Lung (tissue), 12 donors: ENCODE results near the gene TWIST2. TPM values are rescaled to one million over a fixed set of nuclear protein-coding genes. Genes with fewer than 3 reads are reported as not detected.
A peak's percentile ranks its signal among the peaks of the same experiment; 100 is the strongest.

Experiments
- ATAC-seq: fragments of 200-7000 bp; cut with Tn5 transposase; one replicate; pipeline ENCODE4 v1.9.1; 2020; ENCODE audit warnings: moderate number of reproducible peaks; ENCODE audit not compliant: insufficient read depth, low FRiP score
- DNase-seq, 3 donors: peaks; one replicate each; pipeline ENCODE4 v3.0.0-alpha.2; 2013 to 2017
- H3K27ac ChIP-seq, 2 donors: one replicate each; pipeline ENCODE4 v1.5.1; 2013; ENCODE audit warnings: mild to moderate bottlenecking in 2 of 2, moderate library complexity in 2 of 2, control low read depth in 1 of 2, inconsistent platforms in 1 of 2, low read depth in 1 of 2, low read length in 1 of 2
- H3K27me3 ChIP-seq, 3 donors: one replicate each; pipeline ENCODE4 v1.5.1; 2013; ENCODE audit warnings: low read length in 2 of 3; ENCODE audit not compliant: control insufficient read depth in 3 of 3, insufficient read depth in 3 of 3
- H3K36me3 ChIP-seq, 4 donors: one replicate each; pipeline ENCODE4 v1.5.1; 2013; ENCODE audit warnings: low read length in 4 of 4, mild to moderate bottlenecking in 1 of 4, moderate library complexity in 1 of 4; ENCODE audit not compliant: control insufficient read depth in 4 of 4, insufficient read depth in 4 of 4
- H3K4me1 ChIP-seq, 5 donors: one replicate each; pipeline ENCODE4 v1.5.1; 2013; ENCODE audit warnings: low read length in 5 of 5, mild to moderate bottlenecking in 2 of 5, moderate library complexity in 1 of 5; ENCODE audit not compliant: control insufficient read depth in 5 of 5, insufficient read depth in 5 of 5
- H3K4me3 ChIP-seq: one replicate; pipeline ENCODE4 v1.5.1; 2013; ENCODE audit warnings: mild to moderate bottlenecking, control low read depth, moderate library complexity
- H3K9ac ChIP-seq, 2 donors: one replicate each; pipeline ENCODE4 v1.5.1; 2013; ENCODE audit warnings: low read length in 2 of 2, control low read depth in 1 of 2; ENCODE audit not compliant: insufficient read depth in 1 of 2
- H3K9me3 ChIP-seq, 4 donors: one replicate each; pipeline ENCODE4 v1.5.1; 2013; ENCODE audit warnings: low read length in 3 of 4, mild to moderate bottlenecking in 1 of 4, moderate library complexity in 1 of 4; ENCODE audit not compliant: control insufficient read depth in 4 of 4, insufficient read depth in 3 of 4
- CTCF ChIP-seq: IDR thresholded peaks from 2 replicates; pipeline ENCODE4 v1.5.1; 2012; ENCODE audit warnings: mild to moderate bottlenecking; ENCODE audit errors: control extremely low read depth, extremely low read depth
- WGBS, 2 donors: extraction: QIAGEN DNeasy Blood & Tissue Kit; methylation state at CpG; one replicate each; pipeline ENCODE4 v1.1.7; 2013; 5-methylcytosine and 5-hydroxymethylcytosine counted together
- polyA plus RNA-seq, 2 donors: library from polyadenylated mRNA; stranded (reverse); fragments of 200-250 nt; gene quantifications; one replicate each; pipeline ENCODE4 v1.2.1, GENCODE V29; 2013
- total RNA-seq, 2 donors: library from RNA; depleted of rRNA in 1 of 2; stranded (reverse); fragments of >200 nt in 1 of 2; gene quantifications; one replicate each; pipeline ENCODE4 v1.2.1, GENCODE V29; 2014 to 2021
- donor health status: control.
- donor health status: control.
- donor health status: Bipolar disorder and iron deficiency.
- donor health status: healthy.
- donor health status: DM: yes; HTN: yes; CAD: no.

TWIST2 gene
- total and polyA plus RNA-seq, 4 donors: 10.1 to 14.8 (median 11.7) TPM

- no peak overlapping the region for H3K4me3 ChIP-seq
- H3K27me3 ChIP-seq: no peaks in the 10 kb centered on the region
- ATAC-seq (no peak), DNase-seq (peak in 1 of 3 donors; percentile 12)
- H3K4me1 ChIP-seq: peaks cover 0 to 12% (median 4%) of the 10 kb centered on the region in 5 donors
- H3K36me3 ChIP-seq: peaks cover 0 to 5% (median 0%) of the 10 kb centered on the region in 4 donors
- H3K27ac ChIP-seq: no peak overlapping the region
- no peak for TF ChIP-seq CTCF
- WGBS, 2 donors: 74 to 75% methylated on average over 26 of the region's 26 CpGs
- H3K9ac ChIP-seq: no peak overlapping the region
- H3K9me3 ChIP-seq: peaks cover 0 to 12% (median 0%) of the 10 kb centered on the region in 4 donors
Observed at GRCh38 chr2:238912228-238912915, 64.5 kb downstream of the TWIST2 start.

GRCh38 chr2:238912916-238913875 is 65.3 kb downstream of the TWIST2 start:
- Histone ChIP-seq H3K4me1 (peaks cover 0 to 12% (median 4%) of the 10 kb centered on the region in 5 donors), H3K9ac (no peak overlapping the region), H3K4me3 (no peak overlapping the region), H3K36me3 (peaks cover 0 to 5% (median 0%) of the 10 kb centered on the region in 4 donors), H3K9me3 (peaks cover 0 to 9% (median 0%) of the 10 kb centered on the region in 4 donors), H3K27me3 (no peaks in the 10 kb centered on the region), H3K27ac (no peak overlapping the region)
- 80 to 83% methylated on average over 20 of the region's 20 CpGs for WGBS, 2 donors
- DNase-seq: peak in 1 of 3 donors; percentile 9
- no peak for ATAC-seq
- TF ChIP-seq CTCF: no peak

- peaks cover 0 to 5% (median 0%) of the 10 kb centered on the region in 4 donors for H3K36me3 ChIP-seq
- ATAC-seq: no peak
- TF ChIP-seq CTCF: no peak
- H3K27ac ChIP-seq: no peak overlapping the region
- peak in 1 of 3 donors; percentile 10 for DNase-seq
- no peaks in the 10 kb centered on the region for H3K27me3 ChIP-seq
- no peak overlapping the region for H3K9ac ChIP-seq
- peaks cover 0 to 10% (median 0%) of the 10 kb centered on the region in 5 donors for H3K4me1 ChIP-seq
- H3K4me3 ChIP-seq: no peak overlapping the region
- WGBS, 2 donors: 90 to 92% methylated on average over 22 of the region's 22 CpGs
- H3K9me3 ChIP-seq: peaks cover 0 to 9% (median 0%) of the 10 kb centered on the region in 4 donors
Observed at GRCh38 chr2:238913931-238914647, 66.2 kb downstream of the TWIST2 start.
